ENCODE measurements around the gene AIP.

- no peak for TF ChIP-seq EZH2 (IDR thresholded peaks at IDR 0.05; ENCODE audit: borderline replicate concordance, insufficient read depth, low read depth, low read length, poor library complexity, severe bottlenecking)
- no peak for TF ChIP-seq CTCF (IDR thresholded peaks at IDR 0.05)
Observed at GRCh38 chr11:67464411-67465188, 18.2 kb upstream of the AIP start.
